Endometrium (tissue), 2 donors: ENCODE measurements around the gene TMED1.
"Not testable (repeated sequence)": the region's sequence is repeated elsewhere in the genome, so short reads cannot be mapped to it uniquely, and the experiment has no call there.

ENCODE experiments used
- FAIRE-seq: peaks from 2 replicates; lab custom pipeline; 2012; peaks lifted over from hg19 to GRCh38; lab: Jason Lieb, UNC
- donor health status: control.
- donor health status: control.

TMED1 gene

GRCh38 chr19:10835754-10836478, at the start of gene TMED1:
TSS of gene TMED1 (minus strand) at chr19:10836212. CDS start at chr19:10836191, 21 bp downstream.
- FAIRE-seq = peak; percentile 35

- no peak for FAIRE-seq
These were observed 49.5 kb upstream of the TMED1 start for GRCh38 chr19:10885201-10886169.

GRCh38 chr19:10884274-10884673, 48.3 kb upstream of the TMED1 start:
- no peak for FAIRE-seq

- no peak for FAIRE-seq
These were observed 46.1 kb upstream of the TMED1 start for GRCh38 chr19:10882108-10882457.

GRCh38 chr19:10881403-10882107, 45.5 kb upstream of the TMED1 start:
- FAIRE-seq = no peak

- FAIRE-seq = no peak
These were observed 42.2 kb upstream of the TMED1 start for GRCh38 chr19:10878253-10878652.

GRCh38 chr19:10877608-10878007, 41.6 kb upstream of the TMED1 start:
- not testable (repeated sequence) for FAIRE-seq

GRCh38 chr19:10876459-10877240, 40.6 kb upstream of the TMED1 start:
- no peak for FAIRE-seq

- FAIRE-seq = no peak
These were observed 38.0 kb upstream of the TMED1 start for GRCh38 chr19:10874024-10874423.

- FAIRE-seq = no peak
These were observed 36.6 kb upstream of the TMED1 start for GRCh38 chr19:10872546-10873107.

- no peak for FAIRE-seq
These were observed 35.9 kb upstream of the TMED1 start for GRCh38 chr19:10871711-10872545.

- no peak for FAIRE-seq
These were observed 35.1 kb upstream of the TMED1 start, which contains the start of gene CARM1 for GRCh38 chr19:10870955-10871603. TSS of gene CARM1 (plus strand) at chr19:10871553. CDS start at chr19:10871703, 150 bp downstream.

- FAIRE-seq = no peak
These were observed 34.5 kb upstream of the TMED1 start for GRCh38 chr19:10870501-10870954.

- not testable (repeated sequence) for FAIRE-seq
These were observed 33.9 kb upstream of the TMED1 start for GRCh38 chr19:10869872-10870311.

GRCh38 chr19:10868872-10869547, 33.0 kb upstream of the TMED1 start:
- FAIRE-seq = no peak

GRCh38 chr19:10866495-10866894, 30.5 kb upstream of the TMED1 start:
- FAIRE-seq = no peak

GRCh38 chr19:10864538-10864899, 28.5 kb upstream of the TMED1 start:
- no peak for FAIRE-seq

GRCh38 chr19:10863107-10863717, 27.2 kb upstream of the TMED1 start:
- no peak for FAIRE-seq
